ENCODE results near the gene C19orf12.

Gene C19orf12

DNA sequence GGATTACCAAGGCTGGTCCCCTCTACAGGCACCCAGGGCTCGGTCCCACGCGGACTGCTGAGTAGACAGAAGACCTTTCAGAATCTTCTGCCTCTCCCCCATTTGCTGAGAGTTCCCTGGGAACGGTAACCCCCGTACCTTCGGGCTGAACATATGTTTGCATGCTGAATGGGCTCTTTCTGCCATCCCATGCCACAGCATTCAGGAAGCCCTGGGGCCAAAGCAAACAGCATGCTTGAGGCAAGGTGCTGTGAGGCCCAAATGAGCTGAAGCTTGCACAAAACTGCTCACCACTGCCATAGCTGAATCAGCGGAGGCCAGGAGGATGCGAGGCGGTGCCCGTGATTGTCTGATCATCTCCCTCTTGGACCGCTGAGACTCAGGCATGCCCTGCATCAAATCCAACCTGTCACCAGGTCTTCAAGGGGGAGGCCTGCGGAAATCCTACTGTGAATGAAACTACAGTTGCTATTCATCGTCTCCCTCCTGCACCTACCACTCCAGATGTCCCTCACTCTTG is 16.3 kb upstream of the C19orf12 start:
- no peak overlapping the region for H3K4me3 ChIP-seq (ENCODE audit: low read depth, low read length)
- no peak for DNase-seq (ENCODE audit: low read depth)
- TF ChIP-seq, protein P1, sequence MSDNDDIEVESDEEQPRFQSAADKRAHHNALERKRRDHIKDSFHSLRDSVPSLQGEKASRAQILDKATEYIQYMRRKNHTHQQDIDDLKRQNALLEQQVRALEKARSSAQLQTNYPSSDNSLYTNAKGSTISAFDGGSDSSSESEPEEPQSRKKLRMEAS (IDR thresholded peaks at IDR 0.05; ENCODE audit: low read depth, low read length): no peak
- TF ChIP-seq MYC (IDR thresholded peaks at IDR 0.05; ENCODE audit: low read depth, low read length) (no peak), POLR2A (IDR thresholded peaks at IDR 0.05; ENCODE audit: extremely low read depth, insufficient read length) (no peak)
- TF ChIP-seq, protein P2, sequence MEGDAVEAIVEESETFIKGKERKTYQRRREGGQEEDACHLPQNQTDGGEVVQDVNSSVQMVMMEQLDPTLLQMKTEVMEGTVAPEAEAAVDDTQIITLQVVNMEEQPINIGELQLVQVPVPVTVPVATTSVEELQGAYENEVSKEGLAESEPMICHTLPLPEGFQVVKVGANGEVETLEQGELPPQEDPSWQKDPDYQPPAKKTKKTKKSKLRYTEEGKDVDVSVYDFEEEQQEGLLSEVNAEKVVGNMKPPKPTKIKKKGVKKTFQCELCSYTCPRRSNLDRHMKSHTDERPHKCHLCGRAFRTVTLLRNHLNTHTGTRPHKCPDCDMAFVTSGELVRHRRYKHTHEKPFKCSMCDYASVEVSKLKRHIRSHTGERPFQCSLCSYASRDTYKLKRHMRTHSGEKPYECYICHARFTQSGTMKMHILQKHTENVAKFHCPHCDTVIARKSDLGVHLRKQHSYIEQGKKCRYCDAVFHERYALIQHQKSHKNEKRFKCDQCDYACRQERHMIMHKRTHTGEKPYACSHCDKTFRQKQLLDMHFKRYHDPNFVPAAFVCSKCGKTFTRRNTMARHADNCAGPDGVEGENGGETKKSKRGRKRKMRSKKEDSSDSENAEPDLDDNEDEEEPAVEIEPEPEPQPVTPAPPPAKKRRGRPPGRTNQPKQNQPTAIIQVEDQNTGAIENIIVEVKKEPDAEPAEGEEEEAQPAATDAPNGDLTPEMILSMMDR (IDR thresholded peaks at IDR 0.05; ENCODE audit: low read depth, low read length): no peak

DNA sequence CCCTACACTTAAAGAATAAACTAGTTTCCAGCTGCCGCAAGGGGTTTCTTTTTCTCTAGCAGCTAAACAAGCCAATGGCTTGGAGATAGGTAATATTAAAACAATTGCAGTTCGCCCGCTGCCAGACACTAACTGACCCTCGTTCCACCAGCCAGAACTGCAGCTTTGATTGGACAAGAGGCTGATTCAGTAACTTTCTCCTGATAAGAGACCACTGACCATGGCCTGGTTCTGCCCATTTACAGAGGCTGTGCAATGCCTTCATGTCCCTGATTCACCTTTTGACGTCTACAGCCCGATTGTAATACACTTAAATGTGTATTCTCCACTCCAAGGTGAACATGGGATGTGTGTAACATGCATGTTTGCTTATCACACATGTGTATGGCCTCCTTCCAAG is 12.8 kb upstream of the C19orf12 start:
- TF ChIP-seq POLR2A (IDR thresholded peaks at IDR 0.05; ENCODE audit: extremely low read depth, insufficient read length) (no peak), MYC (IDR thresholded peaks at IDR 0.05; ENCODE audit: low read depth, low read length) (no peak)
- TF ChIP-seq, protein P1 (IDR thresholded peaks at IDR 0.05; ENCODE audit: low read depth, low read length): no peak
- TF ChIP-seq, protein P2 (IDR thresholded peaks at IDR 0.05; ENCODE audit: low read depth, low read length): no peak
- H3K4me3 ChIP-seq (ENCODE audit: low read depth, low read length): no peak overlapping the region
- DNase-seq (ENCODE audit: low read depth): no peak

DNA sequence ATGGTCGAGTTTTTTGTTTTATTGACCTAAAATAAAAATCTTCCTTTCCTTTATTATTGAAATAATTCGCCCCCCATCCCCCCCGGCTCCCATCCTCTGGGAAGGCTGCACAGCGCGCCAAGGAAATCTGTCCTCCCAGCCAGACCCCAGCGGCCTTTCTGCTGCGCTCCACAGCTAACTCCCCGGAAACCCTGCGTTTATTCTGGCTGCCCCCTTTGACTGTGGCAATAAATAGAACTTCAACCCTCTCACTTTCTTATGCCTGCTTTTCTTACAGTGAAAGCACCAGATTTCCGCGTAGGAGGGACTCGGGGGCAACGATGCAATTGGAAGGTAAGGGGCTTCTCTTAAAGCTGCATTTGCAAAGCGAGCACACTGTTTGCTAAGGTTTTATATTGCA is 9.7 kb upstream of the C19orf12 start:
- TF ChIP-seq, protein P1 (IDR thresholded peaks at IDR 0.05; ENCODE audit: low read depth, low read length): no peak
- TF ChIP-seq POLR2A (IDR thresholded peaks at IDR 0.05; ENCODE audit: extremely low read depth, insufficient read length) (no peak), MYC (IDR thresholded peaks at IDR 0.05; ENCODE audit: low read depth, low read length) (no peak)
- TF ChIP-seq, protein P2 (IDR thresholded peaks at IDR 0.05; ENCODE audit: low read depth, low read length): no peak
- no peak overlapping the region for H3K4me3 ChIP-seq (ENCODE audit: low read depth, low read length)
- peak; percentile 36 for DNase-seq (ENCODE audit: low read depth)

DNA sequence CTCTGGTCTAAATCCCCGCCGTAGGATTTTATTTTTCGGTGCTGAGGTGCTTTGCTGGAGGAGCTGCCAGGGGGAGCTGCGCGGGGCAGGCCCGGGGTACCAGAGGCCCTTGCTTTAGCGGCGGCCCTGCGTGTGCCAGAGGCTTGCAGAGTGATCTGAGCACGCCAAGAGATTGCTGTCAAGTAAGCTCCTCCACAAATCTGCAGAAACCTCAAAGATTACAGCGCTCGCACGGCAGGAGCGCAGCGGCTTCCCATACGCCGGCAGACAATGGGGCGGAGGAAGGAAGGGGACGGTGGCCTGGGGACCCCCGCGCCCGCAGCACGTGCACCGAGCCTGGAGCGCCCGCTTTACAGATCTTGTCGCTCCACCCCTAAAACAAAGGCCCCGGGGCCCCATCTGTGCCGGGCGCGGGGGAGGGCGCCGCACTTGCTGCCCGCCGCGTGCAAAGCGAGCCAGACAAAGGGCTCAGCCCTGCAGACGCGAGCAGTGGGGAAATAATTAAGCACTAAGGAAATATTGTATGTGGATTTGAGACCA is 9.1 kb upstream of the C19orf12 start:
- DNase-seq (ENCODE audit: low read depth): peak; percentile 90
- TF ChIP-seq, protein P1 (IDR thresholded peaks at IDR 0.05; ENCODE audit: low read depth, low read length): peak; percentile 85
- TF ChIP-seq POLR2A (IDR thresholded peaks at IDR 0.05; ENCODE audit: extremely low read depth, insufficient read length): no peak
- peak; percentile 70; the same call in 1 of the 2 replicates for TF ChIP-seq MYC (IDR thresholded peaks at IDR 0.05; ENCODE audit: low read depth, low read length)
- TF ChIP-seq, protein P2 (IDR thresholded peaks at IDR 0.05; ENCODE audit: low read depth, low read length): peak; percentile 3
- no peak overlapping the region for H3K4me3 ChIP-seq (ENCODE audit: low read depth, low read length)

DNA sequence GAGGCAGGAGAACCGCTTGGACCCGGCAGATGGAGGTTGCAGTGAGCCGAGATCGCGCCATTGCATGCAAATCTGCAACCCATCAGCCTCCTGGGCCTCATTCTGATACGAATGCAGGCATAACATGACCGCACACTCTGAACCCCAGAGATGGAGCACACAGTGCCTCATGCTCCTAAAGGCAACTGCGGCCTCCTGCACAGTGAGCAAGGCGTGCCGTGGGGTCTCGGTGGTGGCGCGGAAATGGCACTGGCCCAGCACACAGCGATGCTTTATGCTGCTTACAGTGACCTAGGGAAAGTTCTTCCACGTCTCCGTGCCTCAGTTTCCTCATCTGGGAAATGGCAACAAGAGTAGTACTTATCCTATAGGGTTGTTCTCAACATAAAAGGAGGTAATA is 2.0 kb upstream of the C19orf12 start:
- H3K4me3 ChIP-seq (ENCODE audit: low read depth, low read length): no peak overlapping the region
- DNase-seq (ENCODE audit: low read depth): no peak
- TF ChIP-seq MYC (IDR thresholded peaks at IDR 0.05; ENCODE audit: low read depth, low read length): no peak
- TF ChIP-seq, protein P2 (IDR thresholded peaks at IDR 0.05; ENCODE audit: low read depth, low read length): no peak
- TF ChIP-seq POLR2A (IDR thresholded peaks at IDR 0.05; ENCODE audit: extremely low read depth, insufficient read length): no peak
- TF ChIP-seq, protein P1 (IDR thresholded peaks at IDR 0.05; ENCODE audit: low read depth, low read length): no peak

Data from NB4 (cell line).